ENCODE results near the gene WNT7A.

- no peak for TF ChIP-seq CTCF (IDR thresholded peaks at IDR 0.05; ENCODE audit: low read length)
- no peak for TF ChIP-seq EZH2 (IDR thresholded peaks at IDR 0.05; ENCODE audit: borderline replicate concordance, low read length)
These were observed 32.9 kb downstream of the WNT7A start for GRCh38 chr3:13846716-13847570.

Measured in OCI-LY1 (cell line).